Lung microvascular endothelial cell (primary cell): ENCODE measurements around the gene SHLD1. TPM values are rescaled to one million over a fixed set of nuclear protein-coding genes. Genes with fewer than 3 reads are reported as not detected.

ENCODE experiments used
- DNase-seq, 2 donors: peaks; one replicate each; pipeline versions ENCODE4 v3.0.0 to v3.0.0-alpha.2; 2010; ENCODE audit warnings: low read depth in 2 of 2
- total RNA-seq: library from RNA; depleted of rRNA; stranded (reverse); fragments of >200 nt; gene quantifications from 2 replicates; pipeline ENCODE4 v1.2.1, GENCODE V29; 2014

Gene SHLD1
- total RNA-seq, 1 donor from 2014 or later: 2.6 TPM

DNA sequence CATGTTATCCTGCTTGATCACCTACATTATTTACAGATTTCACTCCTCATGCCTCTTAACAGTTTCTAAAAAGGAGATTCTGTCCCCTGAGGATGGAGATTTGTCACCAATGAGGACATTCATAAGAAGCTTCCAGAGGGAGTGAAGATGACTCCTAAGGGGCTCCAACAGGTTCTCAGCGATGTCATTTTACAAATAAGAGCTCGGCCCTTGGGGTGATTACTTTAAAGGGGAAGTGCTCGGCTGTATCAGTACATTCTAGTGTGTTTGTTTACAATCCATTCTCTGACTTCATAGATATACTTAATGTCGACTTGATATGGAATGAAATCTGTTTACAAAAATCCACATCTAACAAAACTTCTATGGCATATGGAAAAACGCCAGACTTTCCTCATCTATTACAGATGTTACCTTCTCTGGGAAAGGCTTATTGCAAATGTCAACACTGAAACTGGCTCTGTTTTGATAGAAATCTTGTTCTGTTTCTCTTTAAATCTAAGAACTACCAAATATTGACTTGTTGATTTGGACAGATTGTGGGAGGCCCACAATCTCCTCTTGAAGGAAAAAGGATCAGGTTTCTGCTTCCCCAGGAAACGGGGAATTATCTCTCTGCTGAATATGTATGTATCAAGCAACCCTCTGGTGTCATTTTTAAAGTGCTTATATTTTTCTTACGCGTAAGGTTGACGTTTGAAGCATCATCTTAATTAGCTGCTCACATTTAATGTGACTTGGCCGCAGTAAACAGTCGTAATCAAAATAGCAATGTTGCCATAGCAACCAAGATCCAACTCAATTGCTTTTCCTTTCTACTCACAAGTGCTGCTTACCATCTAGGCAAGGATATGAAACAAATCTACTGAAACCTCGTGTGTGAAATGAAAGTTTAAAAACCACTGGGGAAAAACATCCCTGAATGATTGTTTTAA, 95.7 kb downstream of the SHLD1 start:
- peak in 1 of 2 donors; percentile 53 for DNase-seq

DNA sequence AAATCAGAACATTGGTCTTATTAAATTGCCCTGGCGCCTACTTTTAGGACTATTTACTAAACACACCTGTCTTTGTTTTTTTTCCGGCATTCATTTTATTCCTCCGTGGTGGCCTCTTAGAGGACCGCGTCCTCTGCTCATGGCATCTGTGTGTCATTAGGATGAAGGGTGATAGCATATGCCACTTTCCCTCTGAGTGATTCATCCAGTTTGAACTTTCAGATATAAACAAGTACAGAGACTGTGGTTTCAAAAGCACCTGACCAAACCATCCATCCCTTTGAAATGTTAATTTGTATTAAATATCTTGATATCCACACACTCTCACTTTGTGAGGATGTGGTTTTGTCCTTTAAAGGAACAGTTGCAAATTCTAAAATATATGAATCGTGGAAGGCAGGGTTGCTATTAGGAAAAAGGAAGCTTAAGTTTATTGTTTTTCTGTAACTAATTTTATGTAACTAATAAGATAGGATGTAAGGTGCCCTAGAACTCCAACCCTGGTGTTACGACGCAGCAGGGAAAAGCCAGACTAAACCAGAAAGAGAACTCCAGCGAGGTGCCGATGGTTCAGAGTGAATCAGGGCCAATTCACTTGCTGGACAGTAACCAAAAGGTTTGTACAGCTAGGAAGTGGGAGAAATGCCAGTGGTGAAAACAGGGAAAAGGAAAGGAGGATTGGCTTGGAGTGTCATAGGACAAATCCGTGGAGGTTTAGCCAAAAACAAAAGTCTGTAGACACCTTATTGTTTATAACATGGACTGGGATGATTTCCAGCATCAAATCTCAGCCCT, 98.7 kb downstream of the SHLD1 start:
- DNase-seq: peak; percentile 52 to 83

DNA sequence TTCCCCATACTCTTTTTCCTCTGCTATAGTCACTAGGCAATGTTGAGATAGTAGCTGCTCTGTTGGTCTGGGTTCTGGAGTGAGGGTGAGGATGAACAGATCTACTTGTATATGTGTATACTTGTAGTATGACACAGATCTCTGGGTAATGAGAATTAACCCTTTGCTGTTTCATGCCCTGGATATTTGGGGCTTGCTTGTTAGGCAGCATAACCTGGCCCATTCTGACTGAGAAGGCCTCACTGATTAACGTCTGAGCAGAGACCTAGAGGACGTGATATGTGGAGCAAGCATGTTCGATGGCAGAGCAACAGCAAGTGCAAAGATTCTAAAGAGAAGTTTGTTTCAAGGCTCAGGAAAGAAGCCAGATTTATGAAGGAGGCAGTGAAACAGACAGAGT, 105.7 kb downstream of the SHLD1 start:
- no peak for DNase-seq

DNA sequence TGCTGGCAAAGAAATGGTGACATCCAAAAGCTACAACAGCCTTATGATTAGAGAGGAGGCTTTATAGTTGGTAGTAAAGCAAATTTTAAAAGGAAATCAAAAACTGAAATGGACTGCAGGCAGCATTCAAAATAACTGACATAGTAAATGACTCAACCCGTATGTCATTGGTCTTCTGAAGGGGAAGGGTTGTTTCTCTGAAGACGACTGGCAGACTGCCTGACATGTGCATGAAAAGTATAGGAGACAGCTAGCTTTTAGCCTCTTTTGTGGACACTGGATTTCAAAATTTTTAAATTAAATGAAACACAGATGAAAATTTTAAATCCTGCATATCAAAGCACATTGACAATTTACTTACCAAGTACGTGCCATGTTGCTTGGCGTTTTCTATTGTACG, 109.4 kb downstream of the SHLD1 start:
- DNase-seq: peak in 1 of 2 donors; percentile 52

DNA sequence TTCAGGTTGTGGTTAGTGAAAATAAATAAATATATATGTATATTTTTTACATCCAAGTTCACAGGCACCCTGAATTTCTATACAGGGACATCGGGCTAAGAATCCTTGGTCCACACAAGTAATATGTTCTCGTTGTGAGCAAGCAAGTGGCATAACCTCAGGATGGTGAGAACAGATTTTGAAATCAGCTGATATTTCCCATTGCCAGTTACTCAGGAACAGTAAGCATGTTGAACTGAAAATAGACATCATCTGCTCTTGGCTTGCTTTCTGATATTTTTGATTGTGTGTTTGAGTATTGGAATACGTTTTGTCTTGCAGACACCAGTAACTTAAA, 112.5 kb downstream of the SHLD1 start:
- DNase-seq: no peak

DNA sequence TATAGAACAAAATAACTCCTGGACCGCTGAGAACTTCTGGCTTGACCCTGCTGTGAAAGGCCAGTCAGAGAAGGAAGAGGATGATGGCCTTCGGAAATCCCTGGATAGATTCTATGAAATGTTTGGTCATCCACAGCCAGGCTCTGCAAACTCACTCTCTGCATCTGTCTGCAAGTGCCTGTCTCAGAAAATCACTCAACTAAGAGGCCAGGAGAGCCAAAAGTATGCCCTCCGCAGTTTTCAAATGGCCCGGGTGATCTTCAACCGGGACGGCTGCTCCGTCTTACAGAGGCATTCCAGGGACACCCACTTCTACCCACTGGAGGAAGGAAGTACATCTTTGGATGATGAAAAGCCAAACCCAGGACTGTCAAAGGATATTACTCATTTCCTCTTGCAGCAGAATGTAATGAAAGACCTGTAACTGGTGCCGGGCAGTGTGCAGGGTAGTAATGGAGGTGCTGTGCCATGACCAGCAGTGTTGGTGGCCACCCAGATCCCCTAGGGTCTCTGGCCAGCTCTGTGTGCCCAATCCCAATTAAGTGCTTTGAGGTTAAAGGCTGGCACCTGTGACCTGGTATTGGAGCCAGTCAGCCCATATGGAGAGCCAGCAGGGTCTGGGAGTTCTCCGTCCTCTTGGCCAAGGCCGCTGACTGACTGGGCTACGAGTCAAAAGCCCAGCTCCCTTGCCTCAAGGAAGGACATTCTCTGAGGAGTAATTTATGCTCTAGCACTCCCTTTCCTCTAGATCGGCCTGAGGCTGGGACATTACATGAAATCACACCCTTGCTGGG, 113.0 kb downstream of the SHLD1 start:
- peak; percentile 76 to 86 for DNase-seq

DNA sequence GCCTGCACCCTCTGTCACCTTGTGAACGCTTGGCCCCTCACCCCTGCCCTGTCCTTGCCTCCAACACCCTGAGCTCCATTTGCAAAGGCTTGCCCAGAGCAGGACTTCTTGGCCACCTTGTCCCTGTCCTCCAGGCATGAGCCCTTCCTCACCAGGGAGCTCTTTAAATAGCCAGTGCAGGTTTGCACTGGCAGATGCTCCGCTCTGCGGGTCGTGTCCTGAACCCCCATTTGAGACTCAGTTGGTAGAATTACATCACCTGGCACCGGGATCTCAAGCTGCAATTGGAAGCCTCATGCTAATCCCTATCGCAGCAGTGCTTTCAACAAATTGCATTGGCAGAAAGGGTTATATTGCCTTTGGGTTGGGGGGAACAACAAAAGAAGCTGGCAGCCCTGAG, 114.2 kb downstream of the SHLD1 start:
- no peak for DNase-seq

DNA sequence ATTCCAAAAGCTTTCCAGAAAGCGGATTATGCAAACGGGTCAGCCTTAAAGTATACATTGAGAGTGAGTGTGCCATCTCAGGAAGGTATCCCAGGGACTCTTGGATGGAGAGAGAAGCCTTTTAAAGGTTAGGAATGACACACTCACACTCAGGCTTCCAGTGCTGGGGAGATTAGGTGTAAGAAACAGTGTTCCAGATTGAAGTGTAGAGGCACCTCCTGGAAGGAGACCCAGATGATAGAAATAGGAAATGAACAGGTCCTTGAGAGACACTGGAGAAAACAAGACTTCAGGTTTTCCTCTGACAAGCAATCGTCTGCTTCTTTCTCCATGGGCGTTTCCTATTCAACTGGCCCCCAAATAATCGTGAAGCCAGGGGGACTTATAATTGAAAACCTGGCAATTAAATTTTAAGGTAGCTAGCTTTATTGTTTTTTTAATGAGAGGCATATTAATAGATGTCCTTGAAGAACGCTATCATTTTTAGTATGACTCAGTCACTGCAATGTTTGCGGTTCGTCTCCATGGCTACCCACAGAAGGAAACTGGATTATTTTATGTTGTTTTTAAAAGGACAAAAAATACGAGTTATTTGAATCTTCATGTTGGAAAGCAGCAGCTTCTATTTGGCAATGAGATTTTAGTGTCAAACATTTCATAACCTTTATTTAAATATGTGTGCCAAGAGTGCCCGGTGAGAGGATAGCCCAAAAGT, 114.8 kb downstream of the SHLD1 start:
- DNase-seq: peak; percentile 77 to 80

DNA sequence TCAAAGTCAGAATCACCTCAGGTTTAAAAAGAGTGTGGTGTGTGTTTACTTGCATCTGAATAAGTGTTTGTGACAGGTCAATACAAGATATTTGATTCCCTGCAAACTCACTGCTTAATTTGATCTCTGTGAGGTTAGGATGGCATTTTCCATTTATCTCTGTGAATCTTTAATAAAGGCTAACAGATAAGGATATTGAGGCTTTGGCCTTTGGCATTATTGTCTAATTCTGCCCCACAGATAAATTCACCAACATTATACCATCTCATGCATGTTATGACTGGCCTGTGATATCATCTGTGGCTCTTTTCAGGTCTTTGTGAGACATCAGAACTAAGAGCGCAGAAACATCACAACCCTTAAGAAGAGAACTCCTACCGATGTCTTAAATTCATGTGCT, 115.4 kb downstream of the SHLD1 start:
- no peak for DNase-seq

DNA sequence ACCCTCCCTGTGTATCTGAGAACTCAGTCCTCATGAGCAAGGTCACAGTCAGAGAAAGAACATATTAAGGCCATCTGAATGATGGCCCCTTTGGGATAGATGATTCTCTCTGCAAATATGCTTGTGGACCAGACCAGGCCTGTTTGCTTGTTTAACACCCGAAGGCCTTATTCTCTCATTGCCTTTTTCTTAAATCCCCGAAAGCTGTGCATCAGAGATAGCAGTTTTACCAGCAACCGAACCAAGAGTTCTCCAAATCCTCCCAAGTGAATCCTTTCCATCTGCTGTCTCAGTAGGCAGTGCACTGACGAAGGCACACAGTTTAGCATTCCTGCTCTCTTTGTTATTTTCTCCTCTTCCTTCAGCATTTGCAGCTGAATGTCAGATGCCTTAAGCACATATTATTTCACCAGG, 120.4 kb downstream of the SHLD1 start:
- no peak for DNase-seq

DNA sequence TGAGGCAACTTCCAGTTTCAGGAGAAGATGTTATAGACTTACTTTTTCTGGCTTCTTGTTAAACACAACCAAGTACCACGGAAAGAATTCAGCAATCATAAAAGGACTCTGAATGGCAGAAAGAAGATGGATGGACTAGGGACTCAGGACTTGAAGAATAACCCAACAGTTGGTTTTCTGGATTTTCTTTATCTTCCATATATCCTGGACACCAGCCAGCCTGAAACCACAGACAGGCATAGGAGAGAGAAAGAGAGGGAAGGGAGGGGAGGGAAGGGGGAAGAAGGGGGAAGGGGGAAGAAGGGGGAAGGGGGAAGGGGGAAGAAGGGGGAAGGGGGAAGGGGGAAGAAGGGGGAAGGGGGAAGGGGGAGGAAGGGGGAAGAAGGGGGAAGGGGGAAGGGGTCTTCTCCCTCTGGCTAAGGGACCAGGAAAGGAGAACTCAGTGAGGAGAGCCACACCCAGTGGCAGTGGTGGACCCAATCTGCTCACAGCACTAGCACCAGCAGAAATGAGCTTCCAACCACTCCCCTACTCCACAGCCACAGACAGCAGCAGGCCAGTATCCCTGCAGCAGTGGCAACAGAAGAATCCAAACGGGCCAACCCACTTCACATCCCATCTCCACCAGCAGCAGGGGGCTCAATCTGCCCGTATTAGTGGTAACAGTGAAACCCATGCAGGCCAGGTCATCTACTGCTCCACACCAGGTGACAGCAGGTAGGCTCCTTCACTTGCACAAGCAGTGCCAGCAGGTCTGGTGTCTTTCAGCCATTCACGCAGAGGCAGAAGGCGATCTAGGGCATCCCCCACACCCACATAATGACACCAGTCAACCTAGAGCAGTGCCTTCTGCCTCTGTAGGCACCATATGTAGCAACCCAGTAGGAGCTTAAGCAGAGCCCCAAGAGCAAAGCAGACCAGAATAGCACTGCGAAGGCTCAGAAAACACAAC, 121.5 kb downstream of the SHLD1 start:
- no peak for DNase-seq

DNA sequence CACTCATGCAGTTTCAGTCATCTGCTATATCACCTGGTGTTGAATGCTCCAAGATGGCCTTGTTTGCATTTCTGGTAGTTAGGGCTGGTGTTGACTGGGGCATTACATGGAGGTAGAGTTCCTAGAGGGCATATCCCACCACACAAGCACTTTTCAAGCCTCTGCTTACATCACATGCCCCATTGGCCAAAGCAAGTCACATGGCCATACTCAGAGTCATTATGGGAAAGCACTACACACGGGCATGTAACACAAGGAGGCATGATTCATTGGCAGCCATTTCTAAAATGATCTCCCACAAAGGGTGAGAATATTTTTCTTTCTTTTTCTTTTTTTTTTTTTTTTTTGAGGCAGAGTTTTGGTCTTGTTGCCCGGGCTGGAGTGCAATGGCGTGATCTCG, 126.9 kb downstream of the SHLD1 start:
- no peak for DNase-seq

DNA sequence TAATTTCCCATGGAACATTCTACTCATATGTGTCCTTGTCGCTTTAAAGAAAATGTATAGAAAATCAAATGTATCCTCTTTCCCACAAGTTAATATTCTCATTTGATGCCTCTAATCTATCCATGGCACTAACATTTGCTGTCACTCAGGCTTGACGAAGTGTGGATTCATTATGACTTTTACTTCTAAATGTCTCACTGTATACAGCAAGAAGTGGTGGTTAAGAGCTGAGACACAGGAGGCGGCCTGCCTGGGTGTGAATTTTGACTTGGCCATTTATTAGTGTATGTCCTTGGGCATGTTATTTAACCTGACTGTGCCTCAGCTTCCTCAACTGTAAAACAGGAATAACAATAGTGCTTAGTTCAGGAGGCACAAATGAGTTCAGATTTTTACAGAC, 130.1 kb downstream of the SHLD1 start:
- no peak for DNase-seq

DNA sequence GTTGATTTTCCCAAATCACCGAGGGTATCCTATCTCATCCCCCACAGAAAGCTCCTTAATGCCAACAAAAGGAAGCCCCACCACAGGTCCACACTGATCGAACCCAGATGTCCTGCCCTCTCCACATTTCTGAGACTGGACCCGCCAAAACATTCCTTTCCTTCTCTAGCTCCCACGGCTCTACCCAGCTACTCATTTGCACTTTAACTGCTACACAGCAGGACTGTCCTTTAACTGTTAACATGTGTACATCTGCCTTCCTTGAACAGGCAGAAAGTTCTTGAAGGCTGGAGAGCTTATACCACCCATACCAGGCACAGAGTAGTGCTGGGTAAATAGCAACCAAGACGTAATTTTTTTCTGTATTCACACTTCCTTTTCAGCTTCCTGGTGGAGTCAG, 131.5 kb downstream of the SHLD1 start:
- peak in 1 of 2 donors; percentile 14 for DNase-seq

DNA sequence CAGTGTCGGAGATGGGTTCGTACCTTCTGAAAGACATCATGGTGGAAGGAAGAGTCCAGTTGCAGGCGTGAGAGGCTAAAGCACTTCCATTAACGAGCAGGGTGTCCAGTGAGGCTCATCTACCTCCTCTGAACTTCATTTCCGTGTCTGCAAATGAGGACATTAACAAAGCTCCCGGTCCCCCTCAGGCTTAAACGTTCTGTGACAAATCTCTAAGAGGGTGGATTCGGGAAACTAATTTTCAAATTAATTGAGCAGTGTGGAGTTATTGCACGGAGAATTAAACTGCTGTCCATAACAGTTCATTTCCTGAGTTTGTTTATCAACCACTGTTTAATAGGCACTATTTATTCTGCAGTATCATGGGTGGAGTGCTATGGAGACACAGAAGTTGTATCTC, 132.0 kb downstream of the SHLD1 start:
- peak in 1 of 2 donors; percentile 1 for DNase-seq

DNA sequence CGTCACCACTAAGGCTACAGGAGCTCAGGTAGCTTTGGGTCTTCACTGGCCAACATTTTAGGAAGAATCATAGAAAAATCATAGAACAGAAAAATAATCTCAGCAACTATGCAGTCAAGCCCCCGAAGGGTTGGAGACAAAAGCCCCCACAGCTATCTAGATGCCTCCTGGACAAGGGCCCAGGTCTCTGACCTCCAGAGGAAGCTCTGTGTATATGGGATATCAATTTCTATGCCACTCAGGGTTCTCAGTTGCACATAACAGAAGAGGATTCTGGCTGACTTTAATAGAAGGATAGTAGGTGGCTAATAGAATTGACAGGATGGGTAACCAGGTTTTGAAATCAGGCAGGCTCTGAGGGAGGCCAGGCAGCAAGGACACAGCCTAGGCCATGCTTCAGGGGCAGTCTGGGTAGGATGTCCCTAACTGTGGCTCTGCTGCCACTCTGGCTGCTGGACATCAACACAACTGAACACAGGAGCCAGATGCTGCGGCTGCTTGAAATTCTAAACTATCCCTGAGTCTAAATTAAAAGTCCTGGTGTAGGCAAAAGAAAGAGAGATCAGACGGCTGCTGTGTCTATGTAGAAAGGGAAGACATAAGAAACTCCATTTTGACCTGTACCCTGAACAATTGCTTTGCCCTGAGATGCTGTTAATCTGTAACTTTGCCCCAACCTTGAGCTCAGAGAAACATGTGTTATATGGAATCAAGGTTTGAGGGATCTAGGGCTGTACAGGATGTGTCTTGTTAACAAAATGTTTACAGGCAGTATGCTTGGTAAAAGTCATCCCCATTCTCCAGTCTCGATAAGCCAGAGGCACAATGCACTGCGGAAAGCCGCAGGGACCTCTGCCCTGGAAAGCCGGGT, 134.5 kb downstream of the SHLD1 start:
- no peak for DNase-seq

DNA sequence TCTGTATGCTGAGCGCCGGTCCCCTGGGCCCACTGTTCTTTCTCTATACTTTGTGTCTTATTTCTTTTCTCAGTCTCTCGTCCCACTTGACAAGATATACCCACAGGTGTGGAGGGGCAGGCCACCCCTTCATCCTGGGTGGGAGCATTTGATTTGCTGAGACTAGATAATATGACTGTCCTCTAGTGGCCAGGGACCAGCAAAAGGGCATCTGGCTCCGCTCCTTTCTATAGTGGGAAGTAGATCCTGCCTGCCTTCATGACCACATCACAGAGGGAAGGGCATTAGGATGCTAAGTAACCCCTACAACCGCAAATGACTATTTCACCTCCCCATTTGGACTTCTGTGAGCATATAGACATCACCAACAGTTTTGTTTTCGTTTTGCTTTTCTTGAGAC, 135.7 kb downstream of the SHLD1 start:
- no peak for DNase-seq

DNA sequence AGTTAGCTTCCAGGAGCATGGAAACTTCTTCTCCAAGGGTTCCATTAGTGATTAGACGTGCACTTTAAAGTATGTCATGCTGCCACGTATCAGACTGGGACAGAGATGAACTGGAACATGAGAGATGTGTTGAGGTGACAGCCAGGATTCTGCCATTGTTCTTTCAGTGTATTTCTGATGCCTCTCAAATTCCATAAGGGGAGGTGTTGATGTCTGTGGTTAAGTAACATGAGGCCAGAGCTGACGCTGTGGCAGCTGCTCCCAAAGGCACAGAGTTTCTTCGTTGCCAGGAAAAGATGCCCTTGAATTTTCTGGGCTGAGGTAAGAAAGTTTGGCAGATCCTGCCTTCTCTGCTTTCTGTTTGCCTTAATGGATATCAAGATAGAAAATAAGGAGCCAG, 136.6 kb downstream of the SHLD1 start:
- DNase-seq: no peak

DNA sequence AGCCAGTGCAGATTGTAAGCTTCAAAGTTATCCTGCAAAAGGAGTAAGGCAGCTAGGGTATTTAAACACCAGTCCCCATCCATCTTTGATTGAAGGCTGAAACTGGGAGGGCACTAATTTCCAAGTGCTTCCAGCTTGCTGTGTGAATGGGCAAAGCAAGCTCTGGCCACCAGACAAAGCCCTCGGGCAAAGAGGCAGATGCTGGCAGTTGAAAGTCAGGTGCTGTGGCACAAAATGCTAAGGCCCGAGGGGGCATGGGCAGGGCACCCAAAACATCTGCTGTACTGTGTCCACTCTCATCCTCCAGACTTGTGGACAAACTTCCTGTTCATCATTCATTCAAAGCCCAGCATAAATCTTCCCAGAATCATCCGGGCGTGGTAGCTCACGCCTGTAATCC, 137.2 kb downstream of the SHLD1 start:
- no peak for DNase-seq
